HG03108 (cell line): Measurements from ENCODE around the gene MON2.
"Not testable (repeated sequence)": the region's sequence is repeated elsewhere in the genome, so short reads cannot be mapped to it uniquely, and the experiment has no call there.

Experiments used
- ATAC-seq: cut with Tn5 transposase; IDR thresholded peaks from one replicate; pipeline ENCODE4 v1.9.1; 2021; ENCODE audit warnings: moderate library complexity; ENCODE audit not compliant: unreplicated experiment

The MON2 gene

GRCh38 chr12:62542814-62543213 is 76.2 kb downstream of the MON2 start:
- ATAC-seq = no peak

GRCh38 chr12:62543324-62543723 is 76.7 kb downstream of the MON2 start:
- ATAC-seq = no peak

- no peak for ATAC-seq
Observed at GRCh38 chr12:62543741-62544140, 77.1 kb downstream of the MON2 start.

GRCh38 chr12:62552906-62553556 is 86.4 kb downstream of the MON2 start:
- ATAC-seq = no peak

- ATAC-seq = not testable (repeated sequence)
Observed at GRCh38 chr12:62559366-62559765, 92.7 kb downstream of the MON2 start.

DNA sequence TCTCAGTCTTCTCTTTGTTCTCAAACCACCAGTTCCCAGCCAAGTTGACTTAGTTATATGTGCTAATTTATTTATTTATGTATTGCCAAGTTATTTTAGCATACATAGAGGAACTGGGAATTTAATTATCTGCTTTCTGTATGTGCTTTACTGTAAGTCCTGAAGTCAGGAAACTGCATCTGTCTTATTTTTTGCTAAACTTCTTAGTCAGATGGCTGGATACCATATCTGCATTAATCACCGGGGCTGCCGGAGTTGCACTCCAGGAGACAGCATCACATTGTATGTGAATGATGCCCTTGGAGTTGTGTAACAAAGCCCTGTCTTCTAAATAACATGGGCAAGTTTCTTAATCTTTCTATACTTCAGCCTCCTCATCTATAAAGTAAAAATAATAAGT is 96.2 kb downstream of the MON2 start:
- ATAC-seq = no peak

GRCh38 chr12:62575036-62575435 is 108.4 kb downstream of the MON2 start:
- no peak for ATAC-seq

DNA sequence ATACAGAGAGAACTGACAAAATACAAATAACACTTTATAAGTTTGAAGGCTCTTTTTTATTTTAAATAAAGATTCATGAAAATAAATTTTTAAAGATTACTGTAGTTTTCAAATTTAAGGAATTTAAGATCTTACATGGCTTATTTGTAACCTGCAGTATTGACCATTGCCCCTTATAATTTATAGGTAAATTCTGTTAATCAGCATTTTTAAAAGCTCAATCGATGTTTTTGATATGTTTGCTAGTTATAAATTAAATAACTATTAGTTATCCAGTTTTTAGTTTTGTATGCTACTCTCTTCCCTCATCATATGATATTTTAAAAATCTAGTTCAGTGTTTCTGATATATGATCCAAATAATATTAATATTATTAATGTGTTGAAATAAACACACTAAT is 109.9 kb downstream of the MON2 start:
- no peak for ATAC-seq

- no peak for ATAC-seq
Observed at GRCh38 chr12:62578726-62579125, 112.1 kb downstream of the MON2 start.

DNA sequence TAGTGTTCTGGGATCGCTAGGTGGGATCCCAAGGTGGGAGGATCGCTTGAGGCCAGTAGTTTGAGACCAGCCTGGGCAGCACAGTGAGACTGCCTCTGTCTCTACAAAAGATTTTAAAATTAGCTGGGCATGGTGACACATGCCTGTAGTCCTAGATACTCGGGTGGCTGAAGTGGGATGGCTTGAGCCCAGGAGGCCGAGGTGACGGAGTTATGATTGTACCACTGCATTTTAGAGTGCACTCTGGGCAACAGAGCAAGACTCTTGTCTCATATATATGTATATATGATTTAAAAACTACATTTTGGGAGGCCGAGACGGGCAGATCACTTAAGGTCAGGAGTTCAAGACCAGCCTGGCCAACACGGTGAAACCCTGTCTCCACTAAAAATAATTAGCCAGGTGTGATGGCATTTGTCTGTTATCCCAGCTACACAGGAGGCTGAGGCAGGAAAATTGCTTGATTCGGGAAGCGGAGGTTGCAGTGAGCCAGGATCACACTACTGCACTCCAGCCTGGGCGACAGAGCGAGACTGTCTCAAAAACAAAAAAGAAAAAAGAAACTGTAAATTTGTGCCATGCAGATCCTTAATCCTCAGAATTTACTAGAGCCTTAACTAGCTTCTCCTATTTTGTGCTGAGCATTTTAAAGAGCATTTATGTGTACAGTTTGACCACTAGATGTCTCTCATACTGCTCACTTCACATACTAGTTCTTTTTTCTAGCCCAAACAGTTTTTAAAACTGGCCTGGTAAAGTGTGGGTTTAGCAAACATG is 114.8 kb downstream of the MON2 start:
- no peak for ATAC-seq

- ATAC-seq = no peak
Observed at GRCh38 chr12:62582065-62582366, 115.4 kb downstream of the MON2 start.

DNA sequence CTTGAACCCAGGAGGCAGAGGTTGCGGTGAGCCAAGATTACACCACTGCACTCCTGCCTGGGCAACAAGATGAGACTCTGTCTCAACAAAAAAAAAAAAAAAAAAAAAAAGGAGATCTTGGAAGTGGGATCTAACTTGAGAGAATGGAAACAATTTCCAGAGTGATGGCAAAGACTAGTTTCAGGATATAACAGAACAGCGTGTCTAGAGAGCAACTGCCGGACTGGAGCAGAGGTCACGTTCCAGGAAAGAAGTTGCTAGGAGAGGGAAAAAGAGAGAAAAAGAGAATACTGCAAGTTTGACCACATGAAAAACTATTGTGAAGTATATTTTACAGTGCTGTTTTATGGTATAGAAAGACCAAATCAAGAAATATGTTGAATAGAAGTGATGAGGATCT is 118.0 kb downstream of the MON2 start:
- no peak for ATAC-seq

- ATAC-seq = no peak
Observed at GRCh38 chr12:62586850-62587249, 120.2 kb downstream of the MON2 start.

GRCh38 chr12:62588916-62589315 is 122.3 kb downstream of the MON2 start:
- ATAC-seq = no peak

DNA sequence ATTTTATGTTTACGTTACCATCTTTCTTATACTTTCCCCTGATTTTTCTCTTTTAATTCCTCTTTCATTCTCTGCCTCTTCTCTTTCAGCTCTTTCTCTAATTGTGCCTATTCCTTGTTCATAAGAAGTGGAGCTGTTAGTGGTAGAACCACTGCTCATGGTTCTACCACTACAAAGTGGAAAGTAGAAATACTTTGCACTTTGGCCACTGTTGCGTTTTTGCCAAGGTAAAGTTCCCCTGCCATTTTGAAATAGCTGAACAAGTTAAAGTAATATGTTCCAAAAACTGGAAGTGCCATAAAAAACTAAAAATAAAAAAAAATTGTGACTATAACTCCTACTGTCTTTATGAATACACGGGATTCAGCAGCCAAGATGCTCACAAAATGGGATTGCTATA is 130.6 kb downstream of the MON2 start:
- ATAC-seq = no peak

GRCh38 chr12:62598846-62599245 is 132.2 kb downstream of the MON2 start:
- no peak for ATAC-seq

GRCh38 chr12:62599854-62600437 is 133.3 kb downstream of the MON2 start:
- no peak for ATAC-seq

- ATAC-seq = no peak
Observed at GRCh38 chr12:62601765-62602164, 135.1 kb downstream of the MON2 start.

DNA sequence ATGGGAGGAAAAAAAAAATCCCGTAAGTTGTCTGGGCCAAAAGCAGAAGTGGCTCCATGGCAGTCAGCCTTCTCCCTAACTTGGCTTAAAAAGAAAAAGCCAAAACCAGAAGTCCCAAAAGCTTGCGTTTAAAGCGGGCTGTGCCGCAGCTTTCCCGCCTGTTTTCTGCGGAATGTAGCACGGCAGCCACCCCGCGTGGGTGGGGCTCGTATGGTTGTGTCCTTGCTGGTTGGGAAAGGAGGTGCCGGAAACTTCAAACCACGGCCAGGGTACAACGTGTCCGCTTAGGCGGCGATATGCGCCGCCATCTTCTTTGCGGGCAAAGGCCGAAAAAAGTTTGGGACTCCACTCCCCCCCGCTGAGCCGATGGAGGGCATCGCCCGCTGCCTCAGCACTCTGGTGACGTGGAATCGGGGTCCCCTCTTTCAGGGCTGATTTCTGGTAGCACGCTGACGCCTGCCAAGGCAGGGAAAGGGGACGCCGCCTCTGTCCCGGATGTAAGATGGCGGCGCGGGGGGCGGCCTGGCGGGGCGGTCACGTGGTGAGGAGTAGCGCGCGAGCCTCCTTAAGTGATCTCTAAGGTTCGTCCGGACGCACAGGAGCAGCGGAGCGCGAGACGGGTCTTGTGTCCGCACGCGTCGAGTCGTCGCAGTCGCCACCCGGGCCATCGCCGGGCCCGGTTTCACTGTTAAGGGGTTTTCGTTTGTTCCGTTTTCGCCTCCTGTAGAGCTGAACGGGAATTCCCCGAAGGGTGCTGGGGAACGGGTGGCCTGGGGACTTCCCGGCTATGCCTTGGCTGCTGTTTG is 135.8 kb downstream of the MON2 start:
- peak; percentile 66 for ATAC-seq

GRCh38 chr12:62603061-62603810 is 136.6 kb downstream of the MON2 start:
- peak; percentile 60 for ATAC-seq

DNA sequence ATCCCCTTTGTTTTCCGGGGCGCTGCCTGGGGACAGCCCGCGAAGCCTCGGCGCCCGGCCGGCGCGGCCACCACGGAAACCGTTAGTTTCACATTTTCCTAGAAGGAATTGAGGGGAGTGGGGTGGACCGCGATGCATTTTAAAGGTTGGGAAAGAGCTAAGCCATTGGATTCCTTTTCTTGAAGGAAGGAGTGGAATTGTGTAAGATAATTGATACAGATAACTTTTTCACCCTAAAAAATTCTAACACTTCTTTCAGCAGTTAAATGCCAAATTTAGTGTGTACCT is 137.1 kb downstream of the MON2 start:
- ATAC-seq = no peak
